Activated CD8-positive, alpha-beta memory T cell treated with anti-CD3 and anti-CD28 coated beads, Interleukin-2, amount 10 ng/mL, durations not matched to agents 7 days and 5 days (primary cell): ENCODE results near the gene EARS2. TPM values are rescaled to one million over a fixed set of nuclear protein-coding genes. Genes with fewer than 3 reads are reported as not detected.
"Not testable (repeated sequence)": the region's sequence is repeated elsewhere in the genome, so short reads cannot be mapped to it uniquely, and the experiment has no call there.

Experiments
- ATAC-seq: fragments of 150-1000 bp; cut with Tn5 transposase; one replicate; pipeline ENCODE4 v1.10.0; 2021; ENCODE audit warnings: moderate library complexity
- CTCF ChIA-PET: fragments of 350-600 bp; sonication (Branson Sonifier 250); formaldehyde crosslinking; loops from one replicate; lab custom pipeline; 2021; ENCODE audit warnings: antibody characterized with exemption; lab: Charles Lee
- DNase-seq: peaks from one replicate; pipeline ENCODE4 v3.0.0-alpha.2; 2020
- H3K27ac Mint-ChIP-seq: one replicate; pipeline ENCODE4 v1.8.0; 2021; ENCODE audit warnings: mild to moderate bottlenecking, mixed read lengths
- H3K27me3 Mint-ChIP-seq: one replicate; pipeline ENCODE4 v1.8.0; 2021; ENCODE audit warnings: mixed read lengths
- H3K36me3 Mint-ChIP-seq: one replicate; pipeline ENCODE4 v1.8.0; 2021; ENCODE audit warnings: mild to moderate bottlenecking, mixed read lengths
- H3K4me1 Mint-ChIP-seq: one replicate; pipeline ENCODE4 v1.8.0; 2021; ENCODE audit warnings: mixed read lengths
- H3K4me3 Mint-ChIP-seq: one replicate; pipeline ENCODE4 v1.8.0; 2021; ENCODE audit warnings: mild to moderate bottlenecking, moderate library complexity, mixed read lengths
- H3K9me3 Mint-ChIP-seq: one replicate; pipeline ENCODE4 v1.8.0; 2022; ENCODE audit warnings: low read depth, mixed read lengths
- total RNA-seq, 2 experiments: library from RNA; stranded (reverse); gene quantifications; one replicate each; pipeline ENCODE4 v1.2.3, GENCODE V29; 2021

The EARS2 gene
- total RNA-seq, 2 experiments from 2014 or later, result 14.3 to 15.9 TPM

DNA sequence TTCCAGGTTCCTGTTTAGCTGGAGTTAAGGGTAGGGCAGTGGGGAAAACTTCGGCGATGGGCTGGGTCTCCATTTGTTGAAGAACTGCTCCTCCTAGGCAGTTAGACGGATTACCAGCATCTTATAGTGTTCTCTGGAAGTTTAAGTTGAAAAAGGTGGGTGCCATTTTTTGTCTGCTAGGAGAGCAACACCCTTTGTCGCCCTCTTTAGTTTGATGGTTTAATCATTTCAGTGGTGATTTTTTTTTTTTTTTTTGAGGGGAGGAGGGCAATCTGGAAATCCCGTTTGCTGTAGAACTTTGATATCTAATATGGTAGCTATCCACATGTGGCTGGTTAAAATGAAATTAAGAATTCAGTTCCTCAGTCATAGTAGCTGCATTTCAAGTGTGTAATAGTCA lies 4.4 kb upstream of the EARS2 start:
- peaks cover 32% of the 10 kb centered on the region for H3K36me3 Mint-ChIP-seq
- CTCF ChIA-PET, result interaction anchor here (1.0 kb wide), 2 partner anchors 15 to 35 kb away, joined by 3 read pairs; no protein-coding TSS in a partner anchor
- no peak overlapping the region for H3K27ac Mint-ChIP-seq

GRCh38 chr16:23557779-23558702 lies 891 bp upstream of the EARS2 start:
- CTCF ChIA-PET, result interaction anchor here (0.6 to 3.4 kb wide), 17 partner anchors 18 to 947 kb away, joined by 3 to 18 read pairs (median 4); partner anchors contain the start of genes DCTN5, NDUFAB1 and PALB2

More for the DNA sequence above, 4.4 kb upstream of the EARS2 start:
- no peaks in the 10 kb centered on the region for H3K9me3 Mint-ChIP-seq
- ATAC-seq, result no peak
- H3K4me1 Mint-ChIP-seq, result peaks cover 35% of the 10 kb centered on the region
- DNase-seq, result no peak
- H3K27me3 Mint-ChIP-seq, result no peaks in the 10 kb centered on the region
- H3K4me3 Mint-ChIP-seq, result no peak overlapping the region

DNA sequence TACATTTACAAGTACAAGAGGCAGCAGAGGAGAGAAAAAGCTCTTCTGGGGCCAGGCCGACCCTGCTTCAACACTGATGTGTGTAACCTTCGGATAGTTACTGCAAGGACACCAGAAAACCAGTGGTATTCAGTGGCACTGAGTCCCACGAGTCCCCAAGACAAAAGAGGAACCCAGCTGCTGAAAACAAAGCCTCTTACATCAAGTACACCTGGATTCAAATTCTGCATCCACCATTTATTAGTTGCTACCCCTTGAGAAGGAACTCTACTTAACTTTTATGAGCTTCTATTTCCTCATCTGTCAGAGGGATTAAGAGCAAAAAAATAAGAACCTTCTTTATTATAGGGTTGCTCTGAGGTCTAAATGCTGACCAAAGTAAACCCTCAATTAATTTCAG lies 2.6 kb downstream of the EARS2 start:
- Mint-ChIP-seq H3K9me3 (no peaks in the 10 kb centered on the region), H3K4me3 (no peak overlapping the region), H3K36me3 (peaks cover 16% of the 10 kb centered on the region), H3K4me1 (peaks cover 32% of the 10 kb centered on the region), H3K27ac (no peak overlapping the region), H3K27me3 (no peaks in the 10 kb centered on the region)
- ATAC-seq, result no peak
- no peak for DNase-seq
- CTCF ChIA-PET, result interaction anchor here (1.2 to 1.3 kb wide), 2 partner anchors 9 to 39 kb away, joined by 3 to 4 read pairs; no protein-coding TSS in a partner anchor

More at GRCh38 chr16:23557779-23558702, 891 bp upstream of the EARS2 start:
- no peaks in the 10 kb centered on the region for H3K27me3 Mint-ChIP-seq
- peaks cover 21% of the 10 kb centered on the region for H3K36me3 Mint-ChIP-seq
- H3K27ac Mint-ChIP-seq, result peak overlapping the region; percentile 84
- H3K4me1 Mint-ChIP-seq, result peaks cover 48% of the 10 kb centered on the region
- DNase-seq (peak; percentile 53), ATAC-seq (no peak)
- no peaks in the 10 kb centered on the region for H3K9me3 Mint-ChIP-seq
- peak overlapping the region; percentile 92 for H3K4me3 Mint-ChIP-seq

DNA sequence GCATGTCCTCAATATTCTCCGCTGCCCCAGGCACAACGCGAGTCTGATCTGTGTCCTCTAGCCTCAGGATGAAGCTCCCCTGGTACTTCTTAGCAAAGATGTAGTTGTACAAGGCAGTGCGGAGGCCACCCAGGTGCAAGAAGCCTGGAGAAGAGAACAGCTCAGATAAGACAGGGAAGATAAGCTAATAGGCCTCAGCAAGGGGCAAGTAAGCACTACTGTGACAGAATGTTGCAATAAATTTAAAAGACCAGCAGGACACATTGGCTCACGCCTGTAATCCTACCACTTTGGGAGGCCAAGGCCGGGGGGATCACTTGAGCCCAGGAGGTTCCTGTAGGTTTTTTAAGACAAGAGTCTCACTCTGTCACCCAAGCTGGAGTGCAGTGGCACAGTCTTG lies 5.0 kb downstream of the EARS2 start:
- ATAC-seq, result no peak

DNA sequence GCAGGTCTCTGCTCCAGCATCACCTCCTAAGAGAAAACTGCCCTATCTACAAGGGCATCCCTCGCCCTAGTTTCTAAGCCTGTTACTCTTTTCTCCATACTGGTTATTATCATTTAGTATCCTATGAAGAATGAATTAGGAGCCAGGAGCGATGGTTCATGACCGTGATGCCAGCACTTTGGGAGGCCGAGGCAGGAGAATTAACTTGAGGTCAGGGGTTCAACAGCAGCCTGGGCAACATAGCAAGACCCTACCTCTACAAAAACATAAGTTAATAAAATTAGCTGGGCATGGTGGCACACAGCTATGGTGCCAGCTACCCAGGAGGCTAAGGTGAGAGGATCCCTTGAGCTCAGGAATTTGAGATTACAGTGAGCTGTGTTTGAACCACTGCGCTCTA lies 7.2 kb downstream of the EARS2 start:
- Mint-ChIP-seq H3K4me1 (peaks cover 2% of the 10 kb centered on the region), H3K36me3 (peaks cover 17% of the 10 kb centered on the region), H3K27ac (no peak overlapping the region), H3K27me3 (no peaks in the 10 kb centered on the region), H3K9me3 (no peaks in the 10 kb centered on the region), H3K4me3 (no peak overlapping the region)
- ATAC-seq, result no peak
- CTCF ChIA-PET, result no interaction called here
- DNase-seq, result no peak

More for the DNA sequence above, 5.0 kb downstream of the EARS2 start:
- CTCF ChIA-PET, result no interaction called here
- no peak overlapping the region for H3K27ac Mint-ChIP-seq
- H3K36me3 Mint-ChIP-seq, result peaks cover 16% of the 10 kb centered on the region
- no peak overlapping the region for H3K4me3 Mint-ChIP-seq
- H3K9me3 Mint-ChIP-seq, result no peaks in the 10 kb centered on the region
- peaks cover 18% of the 10 kb centered on the region for H3K4me1 Mint-ChIP-seq
- DNase-seq, result no peak
- H3K27me3 Mint-ChIP-seq, result no peaks in the 10 kb centered on the region

DNA sequence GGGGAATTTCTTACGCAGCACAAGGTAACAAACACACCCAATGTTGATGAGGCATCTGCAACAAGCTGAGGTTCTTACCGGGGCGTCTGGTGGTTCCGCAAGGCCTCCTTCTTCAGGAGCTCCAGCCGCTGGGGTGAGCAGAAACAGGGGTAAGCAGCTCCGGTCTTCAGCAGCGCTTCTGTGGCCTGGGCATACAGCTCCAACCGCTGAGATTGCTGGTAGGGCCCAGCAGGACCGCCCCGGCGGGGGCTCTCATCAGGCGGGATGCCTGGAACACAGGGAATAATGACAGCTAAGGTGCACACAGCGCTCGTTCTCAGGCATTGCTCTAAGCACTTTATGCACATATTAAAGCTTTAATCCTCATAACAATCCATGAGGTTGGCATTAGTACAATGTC lies 12.7 kb downstream of the EARS2 start:
- ATAC-seq (no peak), DNase-seq (no peak)
- Mint-ChIP-seq H3K27me3 (no peaks in the 10 kb centered on the region), H3K4me3 (no peak overlapping the region), H3K9me3 (no peaks in the 10 kb centered on the region), H3K36me3 (peaks cover 14% of the 10 kb centered on the region), H3K4me1 (no peaks in the 10 kb centered on the region), H3K27ac (no peak overlapping the region)
- CTCF ChIA-PET, result interaction anchor here (1.6 kb wide), 1 partner anchor 53 kb away, joined by 3 read pairs; no protein-coding TSS in a partner anchor

DNA sequence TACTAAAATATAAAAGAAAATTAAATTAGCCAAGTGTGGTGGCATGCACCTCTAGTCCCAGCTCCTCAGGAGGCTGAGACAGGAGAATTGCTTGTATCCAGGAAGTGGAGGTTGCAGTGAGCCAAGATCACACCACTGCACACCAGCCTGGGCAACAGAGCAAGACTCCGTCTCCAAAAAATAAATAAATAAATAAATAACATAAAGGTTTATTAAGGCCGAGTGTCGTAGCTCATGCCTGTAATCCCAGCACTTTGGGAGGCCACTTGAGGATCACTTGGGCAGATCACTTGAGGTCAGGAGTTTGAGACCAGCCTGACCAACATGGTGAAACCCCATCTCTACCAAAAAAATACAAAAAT lies 16.4 kb downstream of the EARS2 start:
- ATAC-seq, CTCF ChIA-PET, H3K4me3 Mint-ChIP-seq, H3K27me3 Mint-ChIP-seq, H3K27ac Mint-ChIP-seq, H3K9me3 Mint-ChIP-seq, H3K4me1 Mint-ChIP-seq, DNase-seq: not testable (repeated sequence)
- H3K36me3 Mint-ChIP-seq, result peaks cover 15% of the 10 kb centered on the region

DNA sequence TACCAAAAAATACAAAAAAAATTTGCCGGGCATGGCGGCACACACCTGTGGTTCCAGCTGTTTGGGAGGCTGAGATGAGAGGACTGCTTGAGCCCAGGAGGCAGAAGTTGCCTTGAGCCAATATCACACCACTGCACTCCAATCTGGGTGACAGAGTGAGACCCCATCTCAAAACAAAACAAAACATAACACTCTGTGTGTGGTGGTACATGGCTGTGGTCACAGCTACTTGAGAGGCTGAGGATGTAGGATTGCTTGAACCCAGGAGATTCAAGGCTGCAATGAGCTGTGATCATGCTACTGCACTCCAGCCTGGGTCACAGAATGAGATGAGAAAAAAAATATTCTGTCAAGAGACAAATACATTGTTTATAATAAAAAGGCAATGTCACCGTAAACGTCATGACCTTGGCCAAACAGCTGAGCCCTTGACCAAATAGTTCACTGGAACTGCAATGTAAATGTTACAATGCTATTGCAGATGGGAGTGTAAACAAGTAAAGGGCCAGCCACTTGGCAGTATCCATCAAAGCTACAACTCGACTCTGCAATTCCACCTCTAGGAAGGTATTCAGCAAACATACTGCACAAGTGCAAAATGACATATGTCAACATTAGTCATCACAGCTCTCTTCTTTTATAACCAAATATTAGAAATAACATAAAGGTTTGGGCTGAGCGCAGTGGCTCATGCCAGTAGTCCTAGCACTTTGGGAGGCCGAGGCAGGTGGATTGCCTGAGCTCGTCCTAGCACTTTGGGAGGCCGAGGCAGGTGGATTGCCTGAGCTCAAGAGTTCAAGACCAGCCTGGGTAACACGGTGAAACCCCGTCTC lies 16.9 kb downstream of the EARS2 start:
- DNase-seq, result no peak
- no peaks in the 10 kb centered on the region for H3K27me3 Mint-ChIP-seq
- CTCF ChIA-PET, result interaction anchor here (0.9 to 1.0 kb wide), 3 partner anchors 26 to 105 kb away, joined by 3 read pairs; partner anchors contain the start of gene NDUFAB1
- H3K4me1 Mint-ChIP-seq, result no peaks in the 10 kb centered on the region
- peaks cover 18% of the 10 kb centered on the region for H3K36me3 Mint-ChIP-seq
- H3K9me3 Mint-ChIP-seq, result no peaks in the 10 kb centered on the region
- H3K4me3 Mint-ChIP-seq, result no peak overlapping the region
- H3K27ac Mint-ChIP-seq, result no peak overlapping the region
- no peak for ATAC-seq

- Mint-ChIP-seq H3K4me1 (no peaks in the 10 kb centered on the region), H3K36me3 (peaks cover 24% of the 10 kb centered on the region), H3K9me3 (no peaks in the 10 kb centered on the region), H3K4me3 (no peak overlapping the region), H3K27me3 (no peaks in the 10 kb centered on the region), H3K27ac (no peak overlapping the region)
- CTCF ChIA-PET, result interaction anchor here (0.9 kb wide), 1 partner anchor 58 kb away, joined by 3 read pairs; the partner anchor contains the start of gene NDUFAB1
- ATAC-seq, result no peak
- DNase-seq, result no peak
Measured at GRCh38 chr16:23538919-23539278, 18.3 kb downstream of the EARS2 start.

- CTCF ChIA-PET, result no interaction called here
- Mint-ChIP-seq H3K4me1 (no peaks in the 10 kb centered on the region), H3K9me3 (no peaks in the 10 kb centered on the region), H3K4me3 (no peak overlapping the region), H3K27me3 (no peaks in the 10 kb centered on the region), H3K27ac (no peak overlapping the region), H3K36me3 (peaks cover 25% of the 10 kb centered on the region)
- DNase-seq, result no peak
- ATAC-seq, result no peak
Measured at GRCh38 chr16:23537390-23537789, 19.8 kb downstream of the EARS2 start.

DNA sequence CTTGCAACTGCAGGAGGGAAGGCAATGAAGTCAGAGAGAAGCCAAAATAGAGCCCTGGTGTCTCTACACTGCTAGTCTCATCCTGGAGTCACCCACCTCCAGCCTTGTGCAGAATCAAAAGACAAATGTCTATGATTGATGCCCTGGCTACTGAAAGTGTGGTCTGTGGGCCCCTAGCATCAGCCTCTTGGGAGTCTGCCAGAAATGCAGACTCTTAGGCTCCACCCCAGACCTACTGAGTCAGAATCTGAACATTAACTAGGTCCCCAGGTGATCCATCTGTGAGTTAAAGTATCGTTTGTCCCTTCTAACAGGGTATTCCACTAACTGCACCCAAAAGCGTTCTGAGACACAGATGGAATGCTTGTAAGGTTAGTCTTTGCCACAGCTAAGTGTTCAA lies 21.2 kb downstream of the EARS2 start:
- no peak overlapping the region for H3K27ac Mint-ChIP-seq
- H3K27me3 Mint-ChIP-seq, result no peaks in the 10 kb centered on the region
- CTCF ChIA-PET, result no interaction called here
- no peak overlapping the region for H3K4me3 Mint-ChIP-seq
- H3K36me3 Mint-ChIP-seq, result peaks cover 21% of the 10 kb centered on the region
- DNase-seq (no peak), ATAC-seq (no peak)
- H3K9me3 Mint-ChIP-seq, result no peaks in the 10 kb centered on the region
- H3K4me1 Mint-ChIP-seq, result no peaks in the 10 kb centered on the region

DNA sequence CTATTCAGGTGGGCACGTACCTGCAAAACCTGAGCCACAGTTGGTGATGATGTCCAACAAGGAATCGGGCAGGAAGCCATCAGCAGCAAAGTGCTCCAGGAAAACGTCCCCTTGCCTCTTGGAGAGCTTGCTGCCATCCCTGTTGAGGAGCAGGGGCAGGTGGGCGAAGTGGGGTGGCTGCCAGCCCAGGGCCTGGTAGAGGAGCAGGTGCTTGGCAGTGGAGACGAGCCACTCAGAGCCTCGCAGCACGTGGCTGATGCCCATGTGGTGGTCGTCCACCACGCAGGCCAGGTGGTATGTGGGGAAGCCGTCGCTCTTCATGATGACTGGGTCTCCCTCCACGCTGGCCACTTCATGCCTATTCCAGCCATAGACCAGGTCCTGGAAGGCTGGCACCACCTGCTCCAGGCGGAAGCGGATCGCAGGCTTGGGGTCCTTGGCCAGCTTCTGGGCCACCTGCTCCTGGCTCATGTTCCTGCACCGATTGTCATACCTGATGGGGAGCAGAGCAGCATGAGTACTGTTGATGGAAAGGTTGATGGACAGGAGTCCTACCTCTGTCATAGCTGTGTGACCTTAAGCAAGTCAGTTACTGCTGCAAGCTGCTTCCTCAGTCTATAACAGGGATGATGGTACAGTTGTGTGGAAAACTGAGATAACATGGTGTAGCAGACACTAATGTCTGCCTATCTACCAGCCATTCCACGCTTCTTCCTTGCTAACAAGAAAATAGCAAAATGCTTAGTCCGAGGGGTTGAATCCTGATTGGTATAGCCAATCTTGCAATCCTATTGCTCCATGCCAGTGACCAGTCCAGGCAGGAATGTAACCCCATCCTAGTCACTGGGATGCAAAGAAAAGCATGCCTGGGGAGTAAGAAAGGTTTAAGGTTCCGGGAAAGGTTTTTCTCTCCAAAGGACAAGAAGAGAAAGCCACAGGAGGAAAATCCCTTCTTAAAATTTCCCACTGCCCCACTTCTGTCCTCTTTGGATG lies 22.0 kb downstream of the EARS2 start:
- no peaks in the 10 kb centered on the region for H3K27me3 Mint-ChIP-seq
- DNase-seq (no peak), ATAC-seq (no peak)
- H3K9me3 Mint-ChIP-seq, result no peaks in the 10 kb centered on the region
- CTCF ChIA-PET, result no interaction called here
- H3K4me1 Mint-ChIP-seq, result no peaks in the 10 kb centered on the region
- peaks cover 21% of the 10 kb centered on the region for H3K36me3 Mint-ChIP-seq
- H3K27ac Mint-ChIP-seq, result no peak overlapping the region
- no peak overlapping the region for H3K4me3 Mint-ChIP-seq
